PC-9 (cell line): ENCODE data around the gene PLPP3.

Experiments used
- EZH2 ChIP-seq: fragments of 200-600 bp; sonication (generic); IDR thresholded peaks from 2 replicates; pipeline ENCODE4 v1.8.0; 2017; ENCODE audit warnings: antibody characterized with exemption, low read depth
- TF ChIP-seq, protein P1 (sequence below): fragments of 200-600 bp; sonication (generic); conservative IDR thresholded peaks from 2 replicates; pipeline ENCODE4 v1.6.1; 2017; ENCODE audit warnings: mixed run types, antibody characterized with exemption, mild to moderate bottlenecking, moderate library complexity

DNA sequence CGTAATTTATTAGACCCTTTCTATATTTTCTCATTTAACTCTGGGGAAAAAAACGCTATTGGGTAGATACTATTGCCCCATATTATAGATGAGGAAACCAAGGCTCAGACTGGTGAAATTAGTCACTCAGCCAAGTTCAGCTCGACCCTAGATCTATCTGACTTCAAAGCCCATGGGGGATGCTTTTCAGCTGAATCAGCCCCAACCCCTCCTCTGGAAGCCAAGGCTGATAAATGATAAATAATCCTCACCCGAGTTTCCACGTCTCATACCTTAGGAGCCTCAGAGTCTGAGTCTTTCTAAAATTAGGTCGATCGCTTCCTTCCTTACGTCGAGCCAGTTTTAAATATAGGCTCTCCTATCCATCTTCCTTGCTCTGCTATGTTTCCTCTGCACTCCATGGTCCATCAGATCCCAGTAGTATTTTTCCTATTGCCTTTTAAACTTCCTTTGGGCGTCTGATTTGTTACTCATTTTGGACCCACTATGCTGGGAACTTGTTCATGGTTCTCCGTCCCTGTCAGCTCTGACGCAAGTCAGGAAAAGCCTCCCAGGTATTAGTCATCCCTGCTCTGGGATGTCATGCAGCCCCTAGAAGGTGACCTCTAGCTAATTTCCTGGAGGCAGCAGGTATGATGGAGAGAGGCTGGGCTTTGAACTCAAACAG, 122.8 kb downstream of the PLPP3 start:
- TF ChIP-seq EZH2: no peak
- TF ChIP-seq, protein P1, sequence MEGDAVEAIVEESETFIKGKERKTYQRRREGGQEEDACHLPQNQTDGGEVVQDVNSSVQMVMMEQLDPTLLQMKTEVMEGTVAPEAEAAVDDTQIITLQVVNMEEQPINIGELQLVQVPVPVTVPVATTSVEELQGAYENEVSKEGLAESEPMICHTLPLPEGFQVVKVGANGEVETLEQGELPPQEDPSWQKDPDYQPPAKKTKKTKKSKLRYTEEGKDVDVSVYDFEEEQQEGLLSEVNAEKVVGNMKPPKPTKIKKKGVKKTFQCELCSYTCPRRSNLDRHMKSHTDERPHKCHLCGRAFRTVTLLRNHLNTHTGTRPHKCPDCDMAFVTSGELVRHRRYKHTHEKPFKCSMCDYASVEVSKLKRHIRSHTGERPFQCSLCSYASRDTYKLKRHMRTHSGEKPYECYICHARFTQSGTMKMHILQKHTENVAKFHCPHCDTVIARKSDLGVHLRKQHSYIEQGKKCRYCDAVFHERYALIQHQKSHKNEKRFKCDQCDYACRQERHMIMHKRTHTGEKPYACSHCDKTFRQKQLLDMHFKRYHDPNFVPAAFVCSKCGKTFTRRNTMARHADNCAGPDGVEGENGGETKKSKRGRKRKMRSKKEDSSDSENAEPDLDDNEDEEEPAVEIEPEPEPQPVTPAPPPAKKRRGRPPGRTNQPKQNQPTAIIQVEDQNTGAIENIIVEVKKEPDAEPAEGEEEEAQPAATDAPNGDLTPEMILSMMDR: no peak
